ENCODE measurements around the gene LINGO4.

DNA sequence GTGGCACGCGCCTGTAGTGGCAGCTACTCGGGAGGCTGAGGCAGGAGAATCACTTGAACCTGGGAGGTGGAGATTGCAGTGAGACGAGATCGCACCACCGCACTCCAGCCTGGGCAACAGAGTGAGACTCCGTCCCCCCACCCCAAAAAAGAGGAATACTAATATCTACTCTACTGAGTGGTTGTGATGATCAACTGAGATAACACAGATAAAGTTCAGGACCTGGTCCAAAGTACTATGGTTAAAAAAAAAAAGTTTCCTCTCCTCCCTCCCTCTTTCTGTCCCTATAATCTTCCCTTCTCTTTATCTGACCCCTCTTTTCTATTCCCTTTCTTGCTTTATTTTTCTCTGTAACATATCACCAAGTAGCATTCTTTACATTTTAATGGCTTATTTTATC lies 30.4 kb upstream of the LINGO4 start:
- TF ChIP-seq, protein P1, sequence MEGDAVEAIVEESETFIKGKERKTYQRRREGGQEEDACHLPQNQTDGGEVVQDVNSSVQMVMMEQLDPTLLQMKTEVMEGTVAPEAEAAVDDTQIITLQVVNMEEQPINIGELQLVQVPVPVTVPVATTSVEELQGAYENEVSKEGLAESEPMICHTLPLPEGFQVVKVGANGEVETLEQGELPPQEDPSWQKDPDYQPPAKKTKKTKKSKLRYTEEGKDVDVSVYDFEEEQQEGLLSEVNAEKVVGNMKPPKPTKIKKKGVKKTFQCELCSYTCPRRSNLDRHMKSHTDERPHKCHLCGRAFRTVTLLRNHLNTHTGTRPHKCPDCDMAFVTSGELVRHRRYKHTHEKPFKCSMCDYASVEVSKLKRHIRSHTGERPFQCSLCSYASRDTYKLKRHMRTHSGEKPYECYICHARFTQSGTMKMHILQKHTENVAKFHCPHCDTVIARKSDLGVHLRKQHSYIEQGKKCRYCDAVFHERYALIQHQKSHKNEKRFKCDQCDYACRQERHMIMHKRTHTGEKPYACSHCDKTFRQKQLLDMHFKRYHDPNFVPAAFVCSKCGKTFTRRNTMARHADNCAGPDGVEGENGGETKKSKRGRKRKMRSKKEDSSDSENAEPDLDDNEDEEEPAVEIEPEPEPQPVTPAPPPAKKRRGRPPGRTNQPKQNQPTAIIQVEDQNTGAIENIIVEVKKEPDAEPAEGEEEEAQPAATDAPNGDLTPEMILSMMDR (IDR thresholded peaks at IDR 0.05; ENCODE audit: low read depth, low read length, poor library complexity, severe bottlenecking): no peak
- TF ChIP-seq EZH2phosphoT487 (IDR thresholded peaks at IDR 0.05; ENCODE audit: borderline replicate concordance, low read length): no peak
